Measurements from ENCODE around the gene WASF2. TPM values are rescaled to one million over a fixed set of nuclear protein-coding genes. Genes with fewer than 3 reads are reported as not detected.

Gene WASF2
- total and polyA plus RNA-seq, 2 of the 13 experiments (the other 11 are each of a cell fraction or from before 2014, with no cell fraction given), result 10.4 to 27.7 TPM

DNA sequence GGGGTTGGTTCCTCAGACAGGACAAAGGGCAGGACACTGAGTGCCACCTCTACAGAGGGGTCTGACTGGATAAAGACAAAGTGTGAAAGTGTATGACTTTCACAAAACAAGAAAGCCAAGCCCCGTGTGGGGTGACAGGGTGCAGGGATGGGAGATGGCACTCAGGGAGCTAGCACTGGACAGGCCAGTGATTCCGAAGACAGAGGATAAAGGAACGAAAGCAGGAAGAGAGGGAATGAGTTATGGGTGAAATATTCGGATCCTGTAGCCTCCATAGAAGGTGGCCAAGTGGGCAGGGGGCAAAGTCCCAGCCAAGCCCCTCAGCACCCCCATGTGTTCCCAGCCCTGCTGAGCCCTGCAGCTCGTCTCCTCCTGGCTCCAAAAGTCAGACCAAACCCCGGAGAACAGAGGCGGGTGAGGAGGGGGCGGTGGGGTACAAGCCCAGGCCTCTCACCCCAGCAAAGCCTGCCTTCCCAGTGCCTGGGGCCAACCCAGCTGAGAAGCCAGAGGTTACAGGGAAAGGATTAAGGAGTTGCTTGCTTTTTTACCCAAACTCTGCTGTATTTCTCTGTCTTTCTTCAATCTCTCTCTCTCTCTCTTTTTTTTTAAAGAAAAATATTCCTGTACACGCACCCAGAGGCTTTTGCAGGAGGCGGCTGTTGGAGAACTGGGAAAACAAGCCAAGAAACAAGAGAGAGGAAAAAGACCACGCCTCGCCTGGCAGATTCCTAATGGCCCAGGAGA lies 14.0 kb upstream of the WASF2 start (continued):
- peak; percentile 44; the same call in 1 of the 2 replicates for TF ChIP-seq RBFOX2 (IDR thresholded peaks at IDR 0.05; ENCODE audit: low read depth, low read length)
- peak; percentile 25; the same call in 1 of the 2 replicates for TF ChIP-seq KMT2A (CRISPR knock-in tag; IDR thresholded peaks at IDR 0.05)
- TF ChIP-seq RAD51 (IDR thresholded peaks at IDR 0.05; ENCODE audit: borderline replicate concordance), result no peak
- TF ChIP-seq ELF3 (CRISPR knock-in tag; IDR thresholded peaks at IDR 0.05), result no peak
- no peak for TF ChIP-seq CBFB (CRISPR knock-in tag; IDR thresholded peaks at IDR 0.05)
- TF ChIP-seq ZFP41 (CRISPR knock-in tag; IDR thresholded peaks at IDR 0.05; ENCODE audit: borderline replicate concordance), result no peak
- 0 out of 2 replicates have a peak, but pooled peaks have one; percentile 25 for TF ChIP-seq HNRNPL (IDR thresholded peaks at IDR 0.05; ENCODE audit: low read depth, low read length)
- peak; percentile 24; the same call in 1 of the 2 replicates for TF ChIP-seq YEATS4 (CRISPR knock-in tag; IDR thresholded peaks at IDR 0.05; ENCODE audit: borderline replicate concordance)
- TF ChIP-seq NCOR1 (IDR thresholded peaks at IDR 0.05; ENCODE audit: borderline replicate concordance, low read length), result 0 out of 2 replicates have a peak, but pooled peaks have one; percentile 11
- TF ChIP-seq ZNF766 (CRISPR knock-in tag; IDR thresholded peaks at IDR 0.05; ENCODE audit: borderline replicate concordance), result no peak
- TF ChIP-seq TGIF2 (CRISPR knock-in tag; IDR thresholded peaks at IDR 0.05), result 0 out of 2 replicates have a peak, but pooled peaks have one; percentile 9
- no peak for TF ChIP-seq MZF1 (CRISPR knock-in tag; IDR thresholded peaks at IDR 0.05; ENCODE audit: borderline replicate concordance)
- TF ChIP-seq KLF12 (CRISPR knock-in tag; IDR thresholded peaks at IDR 0.05; ENCODE audit: borderline replicate concordance), result peak; percentile 60; the same call in 1 of the 2 replicates
- TF ChIP-seq FOXK2 (IDR thresholded peaks at IDR 0.05), result no peak
- TF ChIP-seq, protein P1, sequence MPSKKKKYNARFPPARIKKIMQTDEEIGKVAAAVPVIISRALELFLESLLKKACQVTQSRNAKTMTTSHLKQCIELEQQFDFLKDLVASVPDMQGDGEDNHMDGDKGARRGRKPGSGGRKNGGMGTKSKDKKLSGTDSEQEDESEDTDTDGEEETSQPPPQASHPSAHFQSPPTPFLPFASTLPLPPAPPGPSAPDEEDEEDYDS (CRISPR knock-in tag; IDR thresholded peaks at IDR 0.05), result no peak
- no peak for TF ChIP-seq ATF1 (CRISPR knock-in tag; IDR thresholded peaks at IDR 0.05)
- TF ChIP-seq ZMYM3 (CRISPR knock-in tag; IDR thresholded peaks at IDR 0.05), result peak; percentile 73; the same call in 1 of the 2 replicates
- peak; percentile 54; the same call in 1 of the 2 replicates for TF ChIP-seq HNF4A (CRISPR knock-in tag; IDR thresholded peaks at IDR 0.05)
- no peak for TF ChIP-seq ARHGAP35 (CRISPR knock-in tag; IDR thresholded peaks at IDR 0.05; ENCODE audit: borderline replicate concordance)
- TF ChIP-seq FIP1L1 (IDR thresholded peaks at IDR 0.05; ENCODE audit: borderline replicate concordance, insufficient read depth, low read depth, low read length), result no peak
- TF ChIP-seq, protein P2, sequence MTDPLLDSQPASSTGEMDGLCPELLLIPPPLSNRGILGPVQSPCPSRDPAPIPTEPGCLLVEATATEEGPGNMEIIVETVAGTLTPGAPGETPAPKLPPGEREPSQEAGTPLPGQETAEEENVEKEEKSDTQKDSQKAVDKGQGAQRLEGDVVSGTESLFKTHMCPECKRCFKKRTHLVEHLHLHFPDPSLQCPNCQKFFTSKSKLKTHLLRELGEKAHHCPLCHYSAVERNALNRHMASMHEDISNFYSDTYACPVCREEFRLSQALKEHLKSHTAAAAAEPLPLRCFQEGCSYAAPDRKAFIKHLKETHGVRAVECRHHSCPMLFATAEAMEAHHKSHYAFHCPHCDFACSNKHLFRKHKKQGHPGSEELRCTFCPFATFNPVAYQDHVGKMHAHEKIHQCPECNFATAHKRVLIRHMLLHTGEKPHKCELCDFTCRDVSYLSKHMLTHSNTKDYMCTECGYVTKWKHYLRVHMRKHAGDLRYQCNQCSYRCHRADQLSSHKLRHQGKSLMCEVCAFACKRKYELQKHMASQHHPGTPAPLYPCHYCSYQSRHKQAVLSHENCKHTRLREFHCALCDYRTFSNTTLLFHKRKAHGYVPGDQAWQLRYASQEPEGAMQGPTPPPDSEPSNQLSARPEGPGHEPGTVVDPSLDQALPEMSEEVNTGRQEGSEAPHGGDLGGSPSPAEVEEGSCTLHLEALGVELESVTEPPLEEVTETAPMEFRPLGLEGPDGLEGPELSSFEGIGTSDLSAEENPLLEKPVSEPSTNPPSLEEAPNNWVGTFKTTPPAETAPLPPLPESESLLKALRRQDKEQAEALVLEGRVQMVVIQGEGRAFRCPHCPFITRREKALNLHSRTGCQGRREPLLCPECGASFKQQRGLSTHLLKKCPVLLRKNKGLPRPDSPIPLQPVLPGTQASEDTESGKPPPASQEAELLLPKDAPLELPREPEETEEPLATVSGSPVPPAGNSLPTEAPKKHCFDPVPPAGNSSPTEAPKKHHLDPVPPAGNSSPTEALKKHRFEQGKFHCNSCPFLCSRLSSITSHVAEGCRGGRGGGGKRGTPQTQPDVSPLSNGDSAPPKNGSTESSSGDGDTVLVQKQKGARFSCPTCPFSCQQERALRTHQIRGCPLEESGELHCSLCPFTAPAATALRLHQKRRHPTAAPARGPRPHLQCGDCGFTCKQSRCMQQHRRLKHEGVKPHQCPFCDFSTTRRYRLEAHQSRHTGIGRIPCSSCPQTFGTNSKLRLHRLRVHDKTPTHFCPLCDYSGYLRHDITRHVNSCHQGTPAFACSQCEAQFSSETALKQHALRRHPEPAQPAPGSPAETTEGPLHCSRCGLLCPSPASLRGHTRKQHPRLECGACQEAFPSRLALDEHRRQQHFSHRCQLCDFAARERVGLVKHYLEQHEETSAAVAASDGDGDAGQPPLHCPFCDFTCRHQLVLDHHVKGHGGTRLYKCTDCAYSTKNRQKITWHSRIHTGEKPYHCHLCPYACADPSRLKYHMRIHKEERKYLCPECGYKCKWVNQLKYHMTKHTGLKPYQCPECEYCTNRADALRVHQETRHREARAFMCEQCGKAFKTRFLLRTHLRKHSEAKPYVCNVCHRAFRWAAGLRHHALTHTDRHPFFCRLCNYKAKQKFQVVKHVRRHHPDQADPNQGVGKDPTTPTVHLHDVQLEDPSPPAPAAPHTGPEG (CRISPR knock-in tag; IDR thresholded peaks at IDR 0.05), result 0 out of 2 replicates have a peak, but pooled peaks have one; percentile 15
- TF ChIP-seq MATR3 (CRISPR knock-in tag; IDR thresholded peaks at IDR 0.05), result no peak
- TF ChIP-seq HNRNPK (IDR thresholded peaks at IDR 0.05; ENCODE audit: low read depth, low read length, poor library complexity, severe bottlenecking), result no peak
- no peak for TF ChIP-seq SIN3A (IDR thresholded peaks at IDR 0.05; ENCODE audit: borderline replicate concordance, low read depth, low read length)
- peak; percentile 43 for TF ChIP-seq AGO2 (optimal IDR thresholded peaks at IDR 0.05; ENCODE audit: low read depth, low read length)
- no peak for TF ChIP-seq ERF (CRISPR knock-in tag; IDR thresholded peaks at IDR 0.05)
